Activated naive CD4-positive, alpha-beta T cell treated with anti-CD3 and anti-CD28 coated beads, Interleukin-2, amount 50 U/mL, for 24 hours (primary cell): ENCODE data around the gene CUL9.

ENCODE experiments used
- H3K27ac Mint-ChIP-seq: one replicate; pipeline ENCODE4 v1.8.0; 2021; ENCODE audit warnings: mild to moderate bottlenecking, mixed read lengths
- H3K27me3 Mint-ChIP-seq: one replicate; pipeline ENCODE4 v1.8.0; 2021; ENCODE audit warnings: mixed read lengths
- H3K36me3 Mint-ChIP-seq: one replicate; pipeline ENCODE4 v1.8.0; 2021; ENCODE audit warnings: mixed read lengths
- H3K4me1 Mint-ChIP-seq: one replicate; pipeline ENCODE4 v1.8.0; 2021; ENCODE audit warnings: mixed read lengths
- H3K4me3 Mint-ChIP-seq: one replicate; pipeline ENCODE4 v1.8.0; 2021; ENCODE audit warnings: mild to moderate bottlenecking, mixed read lengths
- H3K9me3 Mint-ChIP-seq: one replicate; pipeline ENCODE4 v1.8.0; 2021; ENCODE audit warnings: mixed read lengths

CUL9 gene

DNA sequence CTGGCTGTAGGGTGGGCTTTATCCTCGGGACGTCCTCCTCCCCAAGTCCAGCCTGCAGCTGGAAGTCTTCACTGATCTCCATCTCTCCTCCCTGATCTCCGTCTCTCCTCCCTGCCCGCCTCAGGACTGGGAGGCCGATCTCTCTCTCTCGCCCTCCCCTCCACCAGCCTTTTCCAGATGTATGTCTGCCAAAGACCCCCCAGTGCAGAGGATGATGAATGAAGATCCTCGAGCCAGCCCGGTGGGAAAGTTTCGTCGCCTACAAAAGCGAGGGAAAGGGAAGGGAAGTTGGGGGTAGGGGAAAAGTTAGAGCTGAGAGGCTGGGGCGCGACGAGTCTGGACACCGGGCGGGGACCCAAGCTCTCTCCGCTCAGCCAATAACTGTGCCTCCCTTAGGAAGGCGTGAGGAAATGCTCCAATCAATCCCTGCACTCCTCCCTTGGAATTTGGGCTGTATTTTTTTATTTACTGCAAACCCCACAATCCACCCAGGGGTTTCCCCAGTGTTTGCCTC, 11.5 kb upstream of the CUL9 start:
- Mint-ChIP-seq H3K36me3 (peaks cover 4% of the 10 kb centered on the region), H3K27ac (peak overlapping the region; percentile 97), H3K4me3 (peak overlapping the region; percentile 94), H3K4me1 (peaks cover 40% of the 10 kb centered on the region), H3K9me3 (no peaks in the 10 kb centered on the region), H3K27me3 (no peaks in the 10 kb centered on the region)

DNA sequence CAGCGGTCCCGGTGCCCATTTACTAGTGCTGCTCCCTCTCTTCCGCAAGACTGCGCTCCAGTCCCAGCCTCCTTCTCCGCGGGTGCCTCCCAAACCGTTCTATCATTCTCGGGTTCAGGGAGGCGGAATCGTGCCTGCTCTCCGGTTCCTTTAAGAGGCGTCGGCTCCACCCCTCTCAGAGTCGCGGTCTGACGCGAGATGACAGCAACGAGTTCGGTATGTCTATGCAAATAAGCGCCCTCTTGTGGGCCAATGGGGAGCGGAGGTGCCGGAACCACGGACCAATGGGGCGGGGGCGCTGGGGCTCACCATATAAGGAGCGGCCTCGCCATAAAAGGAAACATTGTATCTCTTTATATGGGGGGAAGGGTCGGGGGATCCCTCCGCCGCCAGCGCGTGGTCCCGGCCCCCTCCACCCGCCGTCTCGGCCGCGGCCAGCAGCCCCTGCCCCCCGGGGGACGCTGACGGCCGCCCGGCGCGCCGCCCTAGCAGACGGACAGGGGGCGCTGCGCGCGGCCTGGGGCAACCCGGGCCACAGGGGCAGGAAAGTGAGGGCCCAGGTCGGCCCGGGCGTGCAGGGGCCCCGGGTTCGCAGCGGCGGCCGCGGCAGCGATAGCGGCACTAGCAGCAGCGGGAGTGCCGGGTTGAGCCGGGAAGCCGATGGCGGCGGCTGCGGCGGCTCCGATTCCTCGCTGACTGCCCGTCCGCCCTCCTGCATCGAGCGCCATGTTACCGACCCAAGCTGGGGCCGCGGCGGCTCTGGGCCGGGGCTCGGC, 10.9 kb upstream of the CUL9 start, which contains the start of gene SRF:
TSS of gene SRF (plus strand) at position 339 of the 776 bp plus-strand sequence. CDS start at position 727, 388 bp downstream.
- H3K27me3 Mint-ChIP-seq, result no peaks in the 10 kb centered on the region
- H3K4me3 Mint-ChIP-seq, result peak within 1 kb of the TSS; percentile 97
- H3K9me3 Mint-ChIP-seq, result no peaks in the 10 kb centered on the region
- H3K36me3 Mint-ChIP-seq, result peaks cover 5% of the 10 kb centered on the region
- peak within 1 kb of the TSS; percentile 97 for H3K27ac Mint-ChIP-seq
- H3K4me1 Mint-ChIP-seq, result peaks cover 45% of the 10 kb centered on the region

DNA sequence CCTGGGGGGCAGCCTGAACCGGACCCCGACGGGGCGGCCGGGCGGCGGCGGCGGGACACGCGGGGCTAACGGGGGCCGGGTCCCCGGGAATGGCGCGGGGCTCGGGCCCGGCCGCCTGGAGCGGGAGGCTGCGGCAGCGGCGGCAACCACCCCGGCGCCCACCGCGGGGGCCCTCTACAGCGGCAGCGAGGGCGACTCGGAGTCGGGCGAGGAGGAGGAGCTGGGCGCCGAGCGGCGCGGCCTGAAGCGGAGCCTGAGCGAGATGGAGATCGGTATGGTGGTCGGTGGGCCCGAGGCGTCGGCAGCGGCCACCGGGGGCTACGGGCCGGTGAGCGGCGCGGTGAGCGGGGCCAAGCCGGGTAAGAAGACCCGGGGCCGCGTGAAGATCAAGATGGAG, 10.3 kb upstream of the CUL9 start:
- peak overlapping the region; percentile 97 for H3K4me3 Mint-ChIP-seq
- no peaks in the 10 kb centered on the region for H3K9me3 Mint-ChIP-seq
- H3K27me3 Mint-ChIP-seq, result no peaks in the 10 kb centered on the region
- H3K27ac Mint-ChIP-seq, result peak overlapping the region; percentile 93
- H3K36me3 Mint-ChIP-seq, result peaks cover 6% of the 10 kb centered on the region
- H3K4me1 Mint-ChIP-seq, result peaks cover 46% of the 10 kb centered on the region

DNA sequence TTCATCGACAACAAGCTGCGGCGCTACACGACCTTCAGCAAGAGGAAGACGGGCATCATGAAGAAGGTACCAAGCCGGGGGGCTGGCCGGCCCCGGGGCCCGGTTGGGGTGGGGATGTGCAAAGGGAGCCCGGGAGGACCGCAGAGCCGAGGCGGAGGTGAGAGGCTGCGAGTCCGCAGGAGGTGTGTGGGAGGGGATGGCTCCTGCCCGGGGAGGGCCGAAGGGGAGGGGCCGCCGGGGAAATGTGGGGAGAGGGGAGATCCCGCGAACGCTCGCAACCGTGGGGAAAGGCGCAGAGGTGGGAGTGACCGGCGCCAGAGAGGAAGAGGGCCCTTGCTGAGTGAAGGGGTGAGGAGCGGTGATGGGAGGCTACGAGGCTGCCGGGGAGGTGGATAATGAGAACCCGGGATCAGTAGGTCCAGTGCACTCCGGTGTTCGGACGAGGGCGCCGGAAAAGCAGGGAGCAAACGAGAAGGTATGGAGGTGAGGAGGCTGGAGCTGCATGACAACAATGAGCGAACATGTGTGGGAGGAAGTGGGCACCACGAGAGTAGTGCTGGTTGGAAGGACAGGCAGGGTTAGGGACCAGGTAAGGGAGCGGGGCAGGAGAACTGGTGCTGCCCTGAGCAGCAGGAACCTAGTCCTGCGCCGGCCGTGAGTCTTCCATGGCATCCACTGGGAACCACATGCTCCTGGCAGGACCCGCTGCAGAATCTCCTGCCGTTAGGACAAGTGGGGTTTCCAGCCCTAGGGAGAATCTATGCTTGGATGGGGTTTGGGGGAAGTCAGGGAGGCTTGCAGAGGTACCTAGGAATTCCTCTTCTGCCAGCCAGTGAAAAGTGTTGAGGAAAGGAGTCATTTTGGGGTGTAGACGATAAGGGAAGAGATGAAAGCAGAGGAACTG, 9.6 kb upstream of the CUL9 start:
- Mint-ChIP-seq H3K4me3 (peak overlapping the region; percentile 97), H3K4me1 (peaks cover 46% of the 10 kb centered on the region), H3K27me3 (no peaks in the 10 kb centered on the region), H3K36me3 (peaks cover 6% of the 10 kb centered on the region), H3K9me3 (no peaks in the 10 kb centered on the region), H3K27ac (peak overlapping the region; percentile 93)

DNA sequence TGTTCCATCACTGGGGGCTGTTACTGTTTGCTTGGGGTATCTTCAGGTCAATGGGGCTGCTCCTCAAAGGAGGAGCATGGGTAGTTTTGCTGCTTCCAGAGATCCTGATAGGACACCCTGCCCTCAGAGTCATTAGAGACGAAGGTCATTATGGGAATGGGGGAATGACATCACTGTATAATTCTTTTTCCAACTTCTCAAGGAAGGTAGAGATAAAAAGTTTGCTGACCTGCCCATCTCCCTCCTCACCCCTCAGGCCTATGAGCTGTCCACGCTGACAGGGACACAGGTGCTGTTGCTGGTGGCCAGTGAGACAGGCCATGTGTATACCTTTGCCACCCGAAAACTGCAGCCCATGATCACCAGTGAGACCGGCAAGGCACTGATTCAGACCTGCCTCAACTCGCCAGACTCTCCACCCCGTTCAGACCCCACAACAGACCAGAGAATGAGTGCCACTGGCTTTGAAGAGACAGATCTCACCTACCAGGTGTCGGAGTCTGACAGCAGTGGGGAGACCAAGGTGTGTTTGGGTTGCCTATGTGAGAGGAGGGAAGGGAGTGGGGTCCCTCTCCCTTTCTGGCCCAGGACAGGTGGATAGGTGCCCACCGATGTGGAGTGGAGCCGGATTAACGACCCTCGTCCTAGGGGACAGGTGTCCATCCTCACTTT, 8.3 kb upstream of the CUL9 start:
- H3K27me3 Mint-ChIP-seq, result no peaks in the 10 kb centered on the region
- H3K4me3 Mint-ChIP-seq, result peak overlapping the region; percentile 97
- no peaks in the 10 kb centered on the region for H3K9me3 Mint-ChIP-seq
- peaks cover 46% of the 10 kb centered on the region for H3K4me1 Mint-ChIP-seq
- H3K36me3 Mint-ChIP-seq, result peaks cover 6% of the 10 kb centered on the region
- peak overlapping the region; percentile 52 for H3K27ac Mint-ChIP-seq

DNA sequence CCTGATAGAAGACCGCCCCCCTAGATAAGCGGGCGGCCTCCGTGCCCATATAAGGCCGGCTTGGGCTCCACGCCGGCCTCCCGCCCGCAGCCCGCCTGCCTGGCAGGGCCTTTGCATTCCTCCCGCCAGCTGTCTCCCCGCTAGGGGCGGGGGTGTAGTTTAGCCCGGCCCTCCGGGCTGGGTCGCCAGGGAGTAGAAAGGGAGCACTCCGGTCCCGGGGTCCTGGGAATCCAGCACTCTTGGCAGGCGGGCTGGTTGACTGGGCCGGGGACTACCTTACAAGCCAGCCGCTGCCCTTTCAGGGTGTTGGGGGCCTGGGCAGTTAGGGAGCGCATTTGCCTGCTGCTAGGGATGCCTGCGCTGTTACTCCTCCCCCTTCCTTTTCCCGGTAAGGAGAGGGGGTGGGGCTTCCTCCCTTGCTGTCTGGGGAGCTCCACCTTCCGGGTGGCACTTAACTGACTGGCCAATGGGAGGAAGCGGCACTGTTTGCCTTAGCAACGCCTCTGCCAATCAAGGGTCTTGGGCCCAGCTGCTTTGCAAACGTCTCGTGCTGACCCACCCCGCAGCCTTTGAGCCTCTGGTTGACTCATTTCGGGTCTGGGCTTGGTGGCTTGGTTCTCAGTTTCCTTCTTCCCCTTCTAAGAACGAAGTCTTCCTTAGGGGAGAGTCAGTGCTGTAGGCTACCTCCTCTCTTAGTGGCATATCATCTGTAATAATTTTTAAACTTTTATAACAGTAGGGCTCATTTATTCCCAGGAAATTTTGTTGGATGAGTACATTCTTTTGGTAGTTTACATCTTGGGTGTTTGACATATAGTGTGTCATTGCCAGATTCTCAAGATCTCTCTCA, 7.5 kb upstream of the CUL9 start:
- peaks cover 46% of the 10 kb centered on the region for H3K4me1 Mint-ChIP-seq

DNA sequence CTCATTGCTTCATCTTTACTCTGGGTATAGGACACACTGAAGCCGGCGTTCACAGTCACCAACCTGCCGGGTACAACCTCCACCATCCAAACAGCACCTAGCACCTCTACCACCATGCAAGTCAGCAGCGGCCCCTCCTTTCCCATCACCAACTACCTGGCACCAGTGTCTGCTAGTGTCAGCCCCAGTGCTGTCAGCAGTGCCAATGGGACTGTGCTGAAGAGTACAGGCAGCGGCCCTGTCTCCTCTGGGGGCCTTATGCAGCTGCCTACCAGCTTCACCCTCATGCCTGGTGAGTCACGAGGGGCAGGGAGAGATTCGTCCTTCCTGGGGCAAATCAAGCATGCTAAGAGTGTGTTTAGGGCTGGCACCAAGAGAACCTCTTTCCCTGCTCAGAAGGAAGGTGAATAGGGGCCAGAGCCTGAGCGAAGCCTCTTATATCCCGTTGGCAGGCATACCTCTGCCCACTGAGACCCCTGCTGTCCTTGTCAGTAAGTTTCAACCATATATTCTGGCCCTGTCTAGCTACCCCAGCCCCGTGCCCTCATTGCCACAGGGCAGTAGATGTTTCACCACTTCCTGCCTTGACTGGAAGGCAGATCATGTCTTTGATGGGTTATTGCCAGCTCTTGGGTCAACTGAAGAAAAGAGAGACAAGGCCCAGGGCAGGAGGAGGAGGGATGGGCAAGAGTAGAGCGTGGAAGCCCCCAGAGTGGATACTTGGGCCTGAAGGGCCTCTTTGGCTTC, 6.1 kb upstream of the CUL9 start:
- peaks cover 6% of the 10 kb centered on the region for H3K36me3 Mint-ChIP-seq
- no peak overlapping the region for H3K27ac Mint-ChIP-seq
- no peaks in the 10 kb centered on the region for H3K9me3 Mint-ChIP-seq
- peaks cover 38% of the 10 kb centered on the region for H3K4me1 Mint-ChIP-seq
- H3K4me3 Mint-ChIP-seq, result no peak overlapping the region
- H3K27me3 Mint-ChIP-seq, result no peaks in the 10 kb centered on the region

More for the DNA sequence above, 7.5 kb upstream of the CUL9 start:
- Mint-ChIP-seq H3K27me3 (no peaks in the 10 kb centered on the region), H3K4me3 (peak overlapping the region; percentile 97), H3K9me3 (no peaks in the 10 kb centered on the region), H3K36me3 (peaks cover 6% of the 10 kb centered on the region), H3K27ac (peak overlapping the region; percentile 13)

DNA sequence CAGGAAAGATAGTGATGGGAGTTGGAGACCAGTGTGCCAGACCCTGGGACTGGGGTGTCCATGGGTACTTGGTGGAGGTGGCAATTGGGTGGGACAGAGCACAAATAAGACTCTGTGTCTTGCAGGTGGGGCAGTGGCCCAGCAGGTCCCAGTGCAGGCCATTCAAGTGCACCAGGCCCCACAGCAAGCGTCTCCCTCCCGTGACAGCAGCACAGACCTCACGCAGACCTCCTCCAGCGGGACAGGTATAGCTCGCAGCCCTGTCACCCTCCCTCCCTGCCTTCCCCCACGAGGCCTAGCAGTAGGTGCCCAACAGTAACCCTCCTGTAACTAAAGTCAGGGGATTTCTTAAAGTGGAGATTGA, 5.6 kb upstream of the CUL9 start:
- peaks cover 42% of the 10 kb centered on the region for H3K4me1 Mint-ChIP-seq
- no peak overlapping the region for H3K4me3 Mint-ChIP-seq
- H3K36me3 Mint-ChIP-seq, result peaks cover 6% of the 10 kb centered on the region
- H3K27me3 Mint-ChIP-seq, result no peaks in the 10 kb centered on the region
- H3K27ac Mint-ChIP-seq, result no peak overlapping the region
- H3K9me3 Mint-ChIP-seq, result no peaks in the 10 kb centered on the region

DNA sequence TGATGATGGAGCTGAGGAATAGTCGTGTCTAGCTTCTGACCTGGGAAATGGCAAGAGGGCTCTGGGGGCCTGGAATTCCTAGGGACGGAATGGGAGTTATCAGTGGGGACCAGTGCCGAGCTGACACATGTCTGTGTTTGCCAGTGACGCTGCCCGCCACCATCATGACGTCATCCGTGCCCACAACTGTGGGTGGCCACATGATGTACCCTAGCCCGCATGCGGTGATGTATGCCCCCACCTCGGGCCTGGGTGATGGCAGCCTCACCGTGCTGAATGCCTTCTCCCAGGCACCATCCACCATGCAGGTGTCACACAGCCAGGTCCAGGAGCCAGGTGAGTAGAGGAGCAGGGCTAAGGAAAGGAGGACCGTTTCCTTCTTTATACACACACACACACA, 3.8 kb upstream of the CUL9 start:
- Mint-ChIP-seq H3K4me3 (no peak overlapping the region), H3K27ac (no peak overlapping the region), H3K4me1 (peaks cover 44% of the 10 kb centered on the region), H3K36me3 (peaks cover 3% of the 10 kb centered on the region), H3K9me3 (no peaks in the 10 kb centered on the region), H3K27me3 (no peaks in the 10 kb centered on the region)

DNA sequence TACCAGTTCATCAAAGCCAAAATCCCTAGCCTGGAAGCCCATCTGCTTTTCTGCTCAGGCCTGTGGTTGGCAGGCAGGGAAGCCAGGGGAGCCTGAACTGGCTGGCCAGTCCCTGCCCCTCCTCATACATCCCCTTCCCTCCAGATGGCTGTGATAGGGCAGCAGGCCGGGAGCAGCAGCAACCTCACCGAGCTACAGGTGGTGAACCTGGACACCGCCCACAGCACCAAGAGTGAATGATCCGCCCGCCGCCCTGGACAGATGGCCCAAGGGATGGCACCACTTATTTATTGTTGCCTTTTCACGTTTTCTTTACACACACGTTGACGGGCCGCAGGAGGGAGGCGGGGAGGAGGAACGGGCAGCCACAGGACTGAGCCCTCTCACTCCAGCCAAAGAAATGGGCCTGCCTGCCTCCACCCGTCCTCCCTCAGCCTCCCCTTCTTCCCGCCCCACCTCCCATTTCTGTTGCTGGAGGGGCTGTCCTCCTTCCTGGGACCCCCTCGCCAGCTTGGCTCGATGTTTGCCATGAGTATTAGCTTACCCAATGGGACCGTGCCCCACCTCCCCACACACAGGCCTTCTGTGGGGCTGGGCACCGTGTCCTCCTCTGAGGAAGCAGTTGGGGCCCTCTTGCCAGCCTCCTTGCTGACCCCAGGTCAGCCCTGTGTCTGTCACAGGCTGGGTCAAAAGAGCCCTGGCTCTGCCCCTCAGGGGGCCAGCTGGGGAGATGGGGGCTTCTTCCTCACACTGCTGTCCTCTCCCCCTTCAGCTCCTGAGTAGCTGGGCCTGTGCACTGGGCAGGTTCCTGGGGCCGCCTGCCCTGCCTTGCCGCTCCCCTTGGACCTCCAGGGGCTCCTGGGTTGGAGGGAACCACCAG, 2.8 kb upstream of the CUL9 start:
- H3K27ac Mint-ChIP-seq, result no peak overlapping the region
- no peaks in the 10 kb centered on the region for H3K27me3 Mint-ChIP-seq
- H3K4me1 Mint-ChIP-seq, result peaks cover 45% of the 10 kb centered on the region
- no peak overlapping the region for H3K4me3 Mint-ChIP-seq
- no peaks in the 10 kb centered on the region for H3K9me3 Mint-ChIP-seq
- H3K36me3 Mint-ChIP-seq, result peaks cover 3% of the 10 kb centered on the region

DNA sequence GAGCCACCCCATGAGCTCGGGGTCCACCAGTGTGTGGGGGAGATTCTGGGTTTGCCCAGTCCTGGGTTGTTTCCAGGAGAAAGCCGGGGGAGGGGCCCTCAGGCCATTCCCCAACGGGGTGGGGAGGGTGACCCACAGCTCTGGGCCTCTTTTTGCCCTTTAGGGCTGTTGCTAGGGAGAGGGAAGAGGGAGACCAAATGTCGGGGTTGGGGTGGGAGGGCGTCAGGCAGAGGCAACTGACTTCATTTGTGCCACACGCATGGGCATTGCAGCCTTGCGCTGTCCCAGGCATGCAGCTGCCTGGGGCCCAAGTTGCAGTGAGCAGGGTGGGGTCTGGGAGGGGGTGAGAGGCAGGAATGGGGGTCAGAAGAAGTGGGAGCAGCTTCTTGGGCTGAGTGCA, 1.9 kb upstream of the CUL9 start:
- H3K36me3 Mint-ChIP-seq, result peaks cover 3% of the 10 kb centered on the region
- no peak overlapping the region for H3K27ac Mint-ChIP-seq
- H3K9me3 Mint-ChIP-seq, result no peaks in the 10 kb centered on the region
- H3K27me3 Mint-ChIP-seq, result no peaks in the 10 kb centered on the region
- peaks cover 46% of the 10 kb centered on the region for H3K4me1 Mint-ChIP-seq
- H3K4me3 Mint-ChIP-seq, result no peak overlapping the region

DNA sequence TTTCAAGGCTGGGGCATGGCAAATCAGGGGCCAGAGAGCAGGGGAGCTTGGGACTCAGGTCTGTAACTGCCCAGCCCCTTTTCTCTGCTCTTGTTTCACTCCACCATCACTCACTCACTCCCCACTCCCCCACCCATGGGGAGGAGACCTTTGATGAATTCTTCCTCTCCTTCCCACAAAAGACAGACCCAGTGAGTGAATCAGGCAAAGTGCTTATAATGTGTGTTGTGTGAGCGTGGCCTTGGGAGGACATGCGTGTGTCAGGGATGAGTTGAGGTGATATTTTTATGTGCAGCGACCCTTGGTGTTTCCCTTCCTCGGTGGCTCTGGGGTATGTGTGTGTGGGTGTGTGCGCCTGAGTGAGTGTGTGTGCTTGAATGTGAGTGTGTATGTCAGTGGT, 1.0 kb upstream of the CUL9 start:
- H3K27me3 Mint-ChIP-seq, result no peaks in the 10 kb centered on the region
- peaks cover 48% of the 10 kb centered on the region for H3K4me1 Mint-ChIP-seq
- H3K4me3 Mint-ChIP-seq, result peak overlapping the region; percentile 95
- peaks cover 4% of the 10 kb centered on the region for H3K36me3 Mint-ChIP-seq
- no peaks in the 10 kb centered on the region for H3K9me3 Mint-ChIP-seq
- peak overlapping the region; percentile 75 for H3K27ac Mint-ChIP-seq

DNA sequence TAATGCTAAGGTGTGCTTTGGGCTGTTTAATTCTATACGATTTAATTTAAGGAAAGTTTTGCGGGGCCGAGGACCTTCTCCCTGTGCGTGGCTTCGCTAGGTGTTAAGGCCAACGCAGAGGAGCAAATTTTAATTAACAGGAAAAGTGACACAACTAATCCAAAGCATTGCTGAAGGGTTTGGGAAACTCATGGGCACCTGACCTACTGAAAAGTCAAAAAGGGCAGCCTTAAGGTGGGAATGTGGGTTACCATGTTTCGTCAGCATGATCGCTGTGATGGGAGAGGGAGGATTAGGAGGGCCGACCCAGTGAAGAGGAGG, 415 bp upstream of the CUL9 start:
- Mint-ChIP-seq H3K36me3 (peaks cover 1% of the 10 kb centered on the region), H3K9me3 (no peaks in the 10 kb centered on the region), H3K4me3 (peak overlapping the region; percentile 95), H3K27me3 (no peaks in the 10 kb centered on the region), H3K27ac (peak overlapping the region; percentile 75), H3K4me1 (peaks cover 52% of the 10 kb centered on the region)
